Suprapubic skin (tissue), 3 donors: ENCODE measurements around the gene SYPL1.

Source experiments
- CTCF ChIP-seq, 2 donors: fragments of 200-600 bp in 1 of 2; fragments of 450-650 bp in 1 of 2; sonication (generic) in 1 of 2; IDR thresholded peaks; one replicate each; pipeline ENCODE4 v1.5.1; 2016 to 2019; ENCODE audit warnings: antibody characterized with exemption in 2 of 2, mild to moderate bottlenecking in 1 of 2, moderate library complexity in 1 of 2
- POLR2AphosphoS5 ChIP-seq, 3 donors: sonication (generic); formaldehyde crosslinking; IDR thresholded peaks; one replicate each; pipeline ENCODE4 v1.6.1; 2017; ENCODE audit warnings: antibody characterized with exemption in 3 of 3

DNA sequence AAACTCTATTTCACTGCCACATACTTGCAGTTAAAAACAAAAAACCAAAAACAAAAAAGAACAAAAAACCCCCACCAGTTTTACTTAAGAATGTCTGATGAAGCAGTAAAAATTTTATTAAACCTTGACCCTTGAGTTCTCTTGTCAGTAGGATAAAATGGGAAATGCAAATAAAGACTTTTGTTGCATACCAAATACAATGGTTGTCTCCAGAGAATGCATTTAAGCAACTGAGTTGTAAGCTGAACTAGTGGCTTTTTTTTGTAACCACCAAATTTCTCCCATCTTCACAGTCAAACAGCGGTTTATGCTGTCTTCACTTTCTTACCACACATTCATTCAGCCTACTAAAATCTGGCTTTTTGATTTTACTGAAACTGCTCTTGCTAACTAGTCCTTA, 3.1 kb downstream of the SYPL1 start:
- TF ChIP-seq POLR2AphosphoS5 (IDR thresholded peaks at IDR 0.05) (no peak), CTCF (IDR thresholded peaks at IDR 0.05) (no peak)
